ENCODE data around the gene PPTC7.

GRCh38 chr12:110613771-110614684 lies 30.9 kb upstream of the PPTC7 start, which contains the start of gene TCTN1:
- no peak for TF ChIP-seq CTCF (conservative IDR thresholded peaks at IDR 0.05 in 1 of 2, IDR thresholded peaks at IDR 0.05 in 1 of 2; ENCODE audit: low read depth in 1 of 2, low read length in 2 of 2)
- no peak for TF ChIP-seq EZH2 (IDR thresholded peaks at IDR 0.05; ENCODE audit: low read length, missing control alignments)

Measured in fibroblast of lung (primary cell).